ENCODE data around the gene PROM2.

Gene PROM2

DNA sequence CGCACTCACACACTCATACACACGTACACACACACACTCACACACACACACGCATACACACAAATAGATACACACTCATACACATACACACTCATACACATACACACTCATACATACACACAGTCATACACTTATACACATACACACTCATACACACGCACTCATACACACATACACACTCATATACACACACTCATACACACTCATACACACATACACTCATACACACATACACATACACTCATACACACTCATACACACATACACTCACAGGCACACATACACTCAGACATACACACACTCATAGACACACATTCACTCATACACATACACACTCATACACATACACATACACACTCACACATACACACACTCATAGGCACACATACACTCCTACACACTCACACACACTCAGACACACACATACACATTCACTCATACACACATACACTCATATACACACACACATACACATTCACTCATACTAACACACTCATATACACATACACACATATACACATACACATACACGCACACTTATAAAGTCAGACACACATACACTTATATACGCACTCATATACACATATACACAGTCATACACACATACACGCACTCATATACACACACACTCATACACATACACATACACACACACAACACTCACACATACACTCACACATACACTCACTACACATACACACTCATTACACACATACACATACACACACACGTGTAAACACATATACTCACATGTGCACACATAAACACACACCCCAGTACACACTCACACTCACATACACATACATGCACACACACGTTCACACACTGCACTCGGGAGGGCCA lies 51.6 kb downstream of the PROM2 start:
- no peak for DNase-seq

DNA sequence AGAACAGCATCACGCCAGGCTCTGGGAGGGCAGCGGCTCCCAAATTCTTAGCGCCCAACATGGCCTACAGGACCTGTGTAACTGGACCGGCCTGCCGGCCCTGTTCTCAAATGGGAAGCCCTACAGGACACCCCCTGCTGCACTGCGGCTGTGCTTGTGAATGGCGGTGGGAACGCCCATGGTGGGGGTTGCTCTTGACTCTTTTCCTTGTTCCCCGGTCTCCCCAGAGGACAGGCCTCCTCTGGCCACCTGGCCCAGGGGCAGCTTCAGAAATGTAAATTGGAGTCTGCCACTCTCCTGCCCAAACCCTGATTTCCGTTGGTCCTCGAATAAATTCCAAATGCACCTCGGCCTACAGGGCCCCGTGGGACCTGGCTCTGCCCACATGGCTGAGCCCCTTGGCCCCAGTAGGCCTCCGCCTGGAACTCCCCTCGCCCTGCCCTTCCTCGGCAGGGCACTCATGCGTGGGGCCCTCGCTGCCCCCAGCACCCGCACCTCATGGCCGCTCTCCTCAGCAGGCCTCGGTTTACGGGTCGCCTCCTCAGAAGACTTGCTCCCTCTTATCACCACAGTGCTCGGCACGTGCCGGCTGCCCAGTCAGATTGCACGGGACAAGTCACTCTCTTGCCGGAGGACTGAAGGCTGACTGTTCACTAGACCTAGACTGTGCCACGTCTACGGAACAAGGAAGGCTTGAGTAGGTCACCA lies 52.3 kb downstream of the PROM2 start:
- no peak for DNase-seq

DNA sequence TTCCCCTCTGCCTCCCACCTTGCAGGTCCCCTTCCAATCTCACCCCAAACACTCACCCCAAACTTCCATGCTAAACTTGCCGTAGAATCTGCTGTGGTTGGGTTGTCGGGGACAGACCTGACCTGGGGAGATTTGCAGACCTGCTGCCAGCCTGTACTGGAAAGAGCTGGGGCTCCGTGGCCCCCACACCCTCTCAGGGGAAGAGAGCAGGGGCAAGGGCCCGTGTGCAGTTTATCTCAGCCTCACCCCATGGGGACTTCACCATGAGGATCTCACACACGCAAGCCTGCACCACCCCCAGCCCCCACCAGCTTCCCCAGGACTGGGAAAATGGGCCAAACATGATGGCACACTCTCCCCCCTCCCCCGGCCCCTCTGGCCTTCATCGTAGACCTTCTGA lies 53.6 kb downstream of the PROM2 start:
- no peak for DNase-seq

DNA sequence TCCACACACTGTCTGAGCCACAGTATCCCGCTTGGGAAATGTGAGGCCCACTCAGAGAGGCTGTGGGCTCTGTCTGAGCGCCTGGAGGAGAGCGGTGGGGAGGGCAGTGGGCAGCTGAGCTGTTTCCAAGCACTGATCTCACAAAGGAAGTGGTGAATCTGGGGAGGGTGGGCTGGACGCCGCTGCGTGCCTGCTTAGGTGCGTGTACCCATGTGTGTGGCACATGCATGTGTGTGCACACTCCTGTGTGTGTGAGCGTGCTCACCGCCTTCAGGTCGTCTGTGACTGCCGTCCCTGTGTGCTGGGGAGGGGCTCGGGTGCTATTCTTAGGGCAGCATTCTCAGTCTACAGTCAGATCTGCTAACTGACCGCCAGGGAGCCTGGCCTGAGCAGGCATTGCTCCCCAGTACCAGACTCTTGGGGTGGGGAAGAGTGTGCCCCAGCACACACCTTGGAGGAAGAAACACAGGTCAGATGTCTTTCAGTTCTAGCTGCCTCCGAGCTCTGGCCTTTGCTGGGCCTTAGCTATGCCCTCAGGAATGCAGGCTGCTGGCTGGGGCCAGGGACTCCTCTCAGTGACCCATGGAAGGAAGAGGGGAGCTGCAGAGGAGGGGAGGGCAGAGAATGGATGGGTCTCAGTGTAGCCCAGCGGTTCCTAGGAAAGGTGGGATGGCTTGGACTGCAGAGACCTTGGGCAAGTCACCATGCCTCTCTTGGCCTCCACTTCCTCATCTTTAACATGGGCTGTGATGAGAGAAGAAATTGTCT lies 54.3 kb downstream of the PROM2 start:
- no peak for DNase-seq

DNA sequence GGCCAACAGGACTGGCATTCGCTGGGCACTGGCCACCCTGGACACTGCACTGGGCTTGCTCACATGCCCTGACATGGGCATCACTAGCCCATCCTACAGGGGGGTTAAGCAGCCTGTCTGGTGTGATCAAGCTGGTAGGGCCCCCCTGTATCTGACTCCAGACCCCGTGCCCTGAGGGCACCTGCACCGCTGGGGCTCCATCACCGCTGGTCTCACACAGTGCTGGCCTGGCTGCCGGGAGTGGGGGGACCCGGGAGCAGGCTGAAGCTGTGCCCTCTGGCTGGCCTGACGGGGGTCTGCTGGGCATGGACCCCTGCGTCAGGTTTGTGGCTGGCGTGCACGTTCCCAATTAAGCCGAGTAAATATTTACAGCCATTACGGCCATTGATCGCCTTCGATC lies 55.2 kb downstream of the PROM2 start:
- DNase-seq, result no peak

DNA sequence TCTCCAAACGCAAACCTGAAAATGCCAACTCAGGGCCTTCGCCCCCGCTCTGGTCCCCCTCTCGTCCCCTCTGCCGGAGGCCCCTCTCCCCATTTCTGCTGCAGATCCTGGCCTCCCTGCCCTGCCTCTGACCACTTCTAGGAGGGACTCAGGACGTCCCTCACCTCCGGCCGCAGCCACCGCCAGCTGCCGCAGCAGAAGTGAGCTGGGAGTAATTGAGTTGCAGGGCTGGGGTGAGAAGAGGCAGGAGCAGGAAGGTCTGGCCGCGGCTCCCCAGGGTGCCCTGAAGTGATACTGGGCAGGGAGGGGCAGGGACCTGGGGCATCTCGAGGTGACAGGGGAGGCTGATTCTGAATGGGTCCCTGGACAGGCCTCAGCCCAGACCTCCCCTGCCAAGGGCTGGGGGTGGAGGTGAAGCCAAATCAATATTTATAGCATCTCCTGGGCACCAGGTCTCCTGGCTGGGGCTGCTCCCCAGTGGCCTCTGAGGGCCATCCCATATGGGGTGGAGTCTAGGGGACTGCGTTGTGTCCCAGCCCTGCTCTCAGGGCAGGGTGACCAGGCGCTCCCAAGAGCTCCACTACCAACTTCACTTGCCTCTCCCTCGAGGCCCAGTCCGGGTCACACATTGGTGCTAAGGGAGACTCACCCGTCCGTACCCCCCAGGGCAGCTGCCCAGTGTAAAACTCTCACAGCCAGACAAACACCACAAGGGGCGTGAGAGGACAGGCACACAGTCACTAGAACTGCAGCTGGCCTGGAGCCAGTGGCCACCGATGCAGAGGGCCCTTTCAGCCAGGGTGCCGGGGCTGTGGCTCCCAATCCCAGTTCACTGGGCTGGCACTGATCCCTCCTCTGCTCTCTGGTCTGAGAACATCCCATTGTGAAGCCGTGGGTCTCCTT lies 55.9 kb downstream of the PROM2 start:
- DNase-seq, result no peak

DNA sequence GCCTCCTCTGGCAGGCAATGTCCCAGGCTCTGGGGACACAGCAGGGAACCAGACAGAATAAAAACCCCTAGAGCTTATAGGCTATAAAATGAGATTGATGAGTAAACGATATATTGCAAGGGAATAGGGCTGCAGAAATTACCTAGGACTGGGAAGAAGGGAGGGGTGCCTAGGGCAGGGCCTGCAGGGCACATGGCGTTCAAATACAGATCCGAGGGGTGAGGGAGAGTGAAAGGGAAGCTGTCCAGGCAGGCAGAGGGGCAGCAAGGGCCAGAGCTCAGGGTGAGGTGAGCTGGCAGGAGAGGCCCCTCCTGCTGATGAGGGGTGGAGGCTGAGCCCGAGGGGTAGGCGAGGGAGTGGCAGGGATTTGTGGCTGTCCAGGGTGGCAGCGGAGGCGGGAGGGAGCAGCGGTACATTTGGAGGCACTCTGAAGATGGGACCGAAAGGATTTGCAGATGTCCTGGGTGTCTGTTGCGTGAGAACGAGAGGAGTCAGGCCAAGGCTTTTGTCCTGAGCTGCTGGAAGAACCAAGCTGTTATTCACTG lies 56.6 kb downstream of the PROM2 start:
- no peak for DNase-seq

DNA sequence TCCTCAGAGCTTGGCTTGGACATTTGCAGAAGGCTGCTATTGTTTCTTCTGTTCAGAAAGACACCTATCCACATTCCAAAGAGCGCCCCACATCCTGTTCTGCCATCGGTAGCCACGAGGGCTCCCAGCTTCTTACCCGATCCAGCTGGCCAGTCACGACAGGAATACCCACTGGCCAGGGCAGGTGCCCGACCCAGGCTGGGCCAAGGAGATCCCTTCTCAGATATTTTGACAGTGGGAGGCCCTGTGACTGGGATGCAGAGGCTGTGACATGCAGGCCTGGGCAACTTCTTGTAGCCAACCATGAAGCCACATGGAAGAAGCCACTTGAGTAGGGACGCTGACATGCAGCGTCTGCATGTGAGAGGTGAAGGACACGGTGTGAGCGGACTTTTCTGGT lies 57.4 kb downstream of the PROM2 start:
- no peak for DNase-seq

DNA sequence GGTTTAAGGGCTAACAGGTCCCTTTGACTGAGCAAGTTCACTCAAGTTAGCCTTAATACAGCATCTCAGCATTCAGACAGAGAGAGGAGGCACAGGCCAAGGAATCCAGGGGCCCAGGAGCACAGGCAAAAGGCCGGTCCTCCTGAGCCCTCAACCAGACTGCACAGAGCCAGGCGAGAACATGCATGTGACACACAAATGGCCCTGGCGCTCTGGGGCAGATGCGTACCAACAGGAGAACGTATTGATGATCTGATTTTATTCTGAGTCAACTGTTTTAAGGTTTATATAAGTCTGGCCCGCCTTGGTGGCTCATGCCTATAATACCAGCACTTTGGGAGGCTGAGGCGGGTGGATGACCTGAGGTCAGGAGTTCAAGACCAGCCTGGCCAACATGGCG lies 57.8 kb downstream of the PROM2 start:
- DNase-seq, result no peak

DNA sequence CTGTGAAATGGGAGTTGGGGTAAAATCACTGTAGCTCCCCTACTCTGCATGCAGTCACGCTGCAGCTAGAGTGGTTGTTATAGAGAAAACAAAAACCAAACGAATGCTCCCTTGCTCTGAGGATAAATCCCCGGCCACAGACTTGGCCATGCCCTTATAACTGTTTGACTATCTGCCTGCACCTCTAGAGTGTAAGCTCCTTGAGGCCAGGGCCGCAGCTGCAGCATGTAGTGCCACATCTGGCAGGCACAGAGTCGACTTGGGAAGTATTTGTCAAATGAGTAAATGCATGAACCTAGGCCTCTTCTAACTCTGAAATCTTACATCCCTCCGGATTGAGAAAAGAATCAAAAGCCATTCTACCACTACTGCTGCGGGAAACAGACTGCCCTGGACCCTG lies 58.8 kb downstream of the PROM2 start:
- DNase-seq, result no peak

DNA sequence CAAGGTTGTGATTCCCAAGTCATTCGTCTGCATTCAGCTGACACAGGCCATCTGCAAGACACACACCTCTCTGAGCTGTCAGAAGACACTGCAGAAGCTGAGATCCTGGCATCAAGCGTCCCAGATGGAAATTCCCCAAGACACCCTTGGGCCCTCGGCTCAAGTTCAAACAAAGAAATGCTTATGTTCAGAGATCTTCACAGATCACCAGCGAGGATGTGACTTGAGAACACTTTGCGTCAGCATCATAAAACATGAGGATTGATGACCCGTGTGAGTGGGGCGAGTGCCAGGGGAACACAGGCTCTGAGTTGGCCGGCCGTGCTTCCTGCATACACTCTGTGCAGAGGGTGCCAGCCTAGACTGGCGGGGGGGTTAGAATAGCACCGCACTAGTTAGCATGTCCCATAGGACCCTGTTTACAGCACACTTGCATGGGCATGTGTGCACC lies 59.7 kb downstream of the PROM2 start:
- no peak for DNase-seq

DNA sequence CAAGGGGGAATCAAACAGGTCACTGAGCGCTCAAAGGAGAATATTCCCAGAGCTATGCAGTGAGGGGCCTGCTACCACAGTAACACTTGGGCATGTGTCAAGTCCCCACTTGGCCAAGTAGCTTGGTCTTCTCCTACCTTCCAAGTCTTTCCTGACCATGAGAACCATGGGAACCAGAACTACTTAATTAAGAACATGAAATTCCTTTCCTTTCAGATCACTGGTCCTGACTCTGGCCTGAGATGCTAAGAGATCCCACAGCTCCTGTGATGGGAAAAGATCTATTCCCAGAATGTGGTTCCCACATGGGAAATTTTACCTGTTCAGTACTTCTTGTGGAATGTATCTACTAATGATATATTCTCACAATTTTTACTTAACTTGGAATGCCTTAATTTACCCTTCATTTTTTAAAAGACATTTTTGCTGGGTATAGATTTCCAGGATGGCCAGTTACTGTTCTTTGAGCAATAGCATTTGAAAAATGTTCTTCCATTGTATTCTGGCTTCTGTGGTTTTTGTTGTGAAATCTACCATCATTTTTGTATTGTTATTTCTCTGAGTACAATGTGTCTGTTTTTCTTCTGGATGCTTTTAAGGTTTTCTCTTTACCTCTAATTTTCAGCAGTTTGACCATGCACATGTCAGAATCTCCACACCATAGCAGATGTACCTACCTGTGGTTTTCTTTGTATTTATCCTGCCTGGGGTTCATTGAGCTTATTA lies 60.8 kb downstream of the PROM2 start:
- no peak for DNase-seq

DNA sequence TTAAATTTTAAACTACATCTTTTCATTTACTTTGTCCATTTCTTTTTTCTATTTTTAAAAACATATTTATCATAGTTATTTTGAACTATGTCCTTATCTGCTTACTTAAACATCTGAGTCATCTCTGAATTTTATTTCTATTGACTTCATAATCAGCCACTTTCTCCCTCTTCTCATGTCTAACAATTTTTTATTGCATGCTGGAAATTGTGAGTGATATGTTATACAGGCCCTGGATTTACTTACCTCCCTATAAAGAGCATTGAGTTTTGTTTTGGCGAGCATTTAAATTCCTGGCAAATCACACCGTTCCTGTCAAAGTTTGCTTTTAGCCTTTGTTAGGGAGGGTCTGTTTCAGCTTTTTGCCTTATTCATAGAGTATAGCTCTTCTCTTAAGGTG lies 62.2 kb downstream of the PROM2 start:
- no peak for DNase-seq

DNA sequence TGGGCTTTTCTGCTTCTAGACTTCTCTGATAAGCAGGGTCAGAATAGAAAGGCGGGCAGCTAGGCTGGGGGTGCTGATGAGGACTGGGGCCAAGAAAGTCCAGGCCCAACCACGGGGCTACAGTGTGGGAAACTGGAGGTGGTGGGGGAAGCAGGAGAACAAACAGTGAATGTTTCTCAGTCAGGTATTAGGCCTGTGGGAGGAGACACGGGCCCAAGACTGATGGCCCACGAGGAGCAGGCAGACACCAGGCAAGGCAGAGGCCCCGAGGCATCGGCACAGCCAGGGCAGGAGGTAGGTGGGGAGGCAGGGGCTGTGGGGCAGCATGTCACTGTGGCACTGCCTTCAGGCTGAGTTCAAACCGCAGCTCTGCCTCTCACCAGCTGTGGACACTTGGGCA lies 63.6 kb downstream of the PROM2 start:
- DNase-seq, result no peak

Data from stimulated activated CD4-positive, alpha-beta T cell treated with anti-CD3 and anti-CD28 coated beads, Interleukin-1b, Interleukin-23, amount 100 ng/mL, for 48 hours (primary cell).